ENCODE results near the gene LAMC1. TPM values are rescaled to one million over a fixed set of nuclear protein-coding genes. Genes with fewer than 3 reads are reported as not detected.

The LAMC1 gene
- total RNA-seq, 1 donor: 564 TPM

DNA sequence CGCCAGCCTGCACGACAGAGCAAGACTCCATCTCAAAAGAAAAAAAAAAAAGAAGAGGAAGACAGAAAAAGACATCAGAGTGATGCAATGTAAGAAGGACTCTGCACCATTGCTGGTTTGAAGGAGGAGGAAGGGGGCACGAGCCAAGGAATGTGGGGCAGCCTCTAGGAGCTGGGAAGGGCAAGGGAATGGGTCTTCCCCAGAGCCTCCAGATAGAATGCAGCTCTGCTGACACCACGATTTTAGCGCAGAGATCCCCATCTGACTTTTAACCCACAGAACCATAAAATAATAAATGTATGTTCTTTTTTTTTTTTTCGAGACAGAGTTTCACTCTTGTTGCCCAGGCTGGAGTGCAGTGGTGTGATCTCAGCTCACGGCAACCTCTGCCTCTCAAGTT is 129.0 kb downstream of the LAMC1 start:
- TF ChIP-seq CTCF (IDR thresholded peaks at IDR 0.05; ENCODE audit: insufficient read depth, low read length): no peak
- no peak overlapping the region for H3K4me3 ChIP-seq (ENCODE audit: low read depth, low read length)
- DNase-seq (ENCODE audit: low read depth): no peak

DNA sequence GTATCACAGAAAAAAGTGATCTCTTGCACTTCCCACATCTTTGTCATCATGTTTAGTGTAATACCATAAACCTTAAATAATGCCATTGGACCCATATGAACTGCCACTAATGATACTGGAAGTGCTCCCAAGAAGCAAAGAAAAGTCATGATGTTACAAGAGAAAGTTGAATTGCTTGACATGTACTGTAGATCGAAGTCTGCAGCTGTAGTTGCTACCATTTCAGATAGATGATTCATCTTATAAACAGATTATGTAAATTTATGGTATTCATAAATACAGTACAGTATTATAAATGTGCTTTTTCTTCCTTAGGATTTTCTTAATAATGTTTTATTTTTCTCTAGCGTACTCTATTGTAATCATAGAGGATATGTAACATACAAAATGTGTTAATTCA is 132.7 kb downstream of the LAMC1 start:
- no peak for DNase-seq (ENCODE audit: low read depth)
- TF ChIP-seq CTCF (IDR thresholded peaks at IDR 0.05; ENCODE audit: insufficient read depth, low read length): no peak
- no peak overlapping the region for H3K4me3 ChIP-seq (ENCODE audit: low read depth, low read length)

DNA sequence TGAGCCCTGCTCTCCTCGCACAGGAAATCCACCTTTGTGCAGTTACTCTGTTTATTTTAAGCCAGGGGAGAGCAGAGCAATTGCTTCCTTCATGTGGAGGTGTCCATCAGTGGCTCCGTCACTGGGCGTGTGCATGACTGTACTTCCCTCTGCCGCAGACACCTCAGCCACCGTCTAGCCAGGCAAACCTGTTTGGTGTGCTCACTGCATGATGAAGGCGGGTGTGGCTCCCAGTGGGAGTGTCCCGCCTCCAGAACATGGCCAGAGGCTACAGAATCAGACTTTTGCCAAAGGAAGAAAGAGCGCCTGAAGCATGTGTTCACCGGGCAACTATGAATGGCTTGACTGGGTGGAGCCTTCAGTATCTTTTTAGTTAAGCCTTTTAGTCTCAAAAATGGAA is 136.7 kb downstream of the LAMC1 start:
- no peak for DNase-seq (ENCODE audit: low read depth)
- H3K4me3 ChIP-seq (ENCODE audit: low read depth, low read length): no peak overlapping the region
- no peak for TF ChIP-seq CTCF (IDR thresholded peaks at IDR 0.05; ENCODE audit: insufficient read depth, low read length)

GRCh38 chr1:183161391-183161790 is 138.2 kb downstream of the LAMC1 start:
- TF ChIP-seq CTCF (IDR thresholded peaks at IDR 0.05; ENCODE audit: insufficient read depth, low read length): no peak
- no peak for DNase-seq (ENCODE audit: low read depth)
- H3K4me3 ChIP-seq (ENCODE audit: low read depth, low read length): no peak overlapping the region

DNA sequence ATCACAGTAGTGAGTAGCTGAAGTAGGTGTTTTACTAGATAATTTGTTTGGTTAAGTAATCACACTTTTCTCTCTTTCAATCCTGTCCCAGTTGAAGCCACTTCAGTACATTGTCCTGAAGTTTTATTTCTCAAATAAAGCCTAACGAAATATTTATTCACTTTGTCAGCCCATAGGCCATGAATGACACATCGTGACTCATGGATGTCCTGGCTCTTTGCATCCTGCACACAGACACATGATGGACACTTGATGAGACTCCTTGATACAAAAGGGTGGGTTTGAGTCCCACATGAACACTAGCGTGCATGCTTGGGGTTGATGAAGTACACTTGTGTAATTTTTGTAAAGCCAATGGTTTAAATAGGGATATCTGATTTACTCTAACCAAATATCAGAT is 140.1 kb downstream of the LAMC1 start:
- TF ChIP-seq CTCF (IDR thresholded peaks at IDR 0.05; ENCODE audit: insufficient read depth, low read length): no peak
- DNase-seq (ENCODE audit: low read depth): peak; percentile 57
- no peak overlapping the region for H3K4me3 ChIP-seq (ENCODE audit: low read depth, low read length)

DNA sequence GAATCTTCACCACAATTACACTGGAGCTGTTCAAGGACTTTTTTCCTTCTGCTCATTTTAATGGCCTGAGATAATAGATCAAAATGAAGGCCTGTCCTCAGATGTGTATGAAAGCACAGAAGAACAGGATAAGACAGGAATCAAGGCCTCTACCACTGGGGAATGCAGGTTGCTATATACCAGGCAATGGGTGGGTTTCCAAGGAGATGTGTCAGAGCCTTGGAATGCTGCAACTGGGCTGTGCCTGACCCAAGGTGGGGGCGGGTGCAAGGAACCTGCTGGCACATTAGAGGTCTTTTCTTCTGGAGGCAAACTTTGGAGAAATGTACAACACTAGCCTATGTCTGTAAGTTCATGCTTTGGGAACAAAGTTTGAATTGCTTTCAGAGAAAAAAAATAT is 141.1 kb downstream of the LAMC1 start:
- no peak overlapping the region for H3K4me3 ChIP-seq (ENCODE audit: low read depth, low read length)
- DNase-seq (ENCODE audit: low read depth): peak; percentile 70
- TF ChIP-seq CTCF (IDR thresholded peaks at IDR 0.05; ENCODE audit: insufficient read depth, low read length): no peak

DNA sequence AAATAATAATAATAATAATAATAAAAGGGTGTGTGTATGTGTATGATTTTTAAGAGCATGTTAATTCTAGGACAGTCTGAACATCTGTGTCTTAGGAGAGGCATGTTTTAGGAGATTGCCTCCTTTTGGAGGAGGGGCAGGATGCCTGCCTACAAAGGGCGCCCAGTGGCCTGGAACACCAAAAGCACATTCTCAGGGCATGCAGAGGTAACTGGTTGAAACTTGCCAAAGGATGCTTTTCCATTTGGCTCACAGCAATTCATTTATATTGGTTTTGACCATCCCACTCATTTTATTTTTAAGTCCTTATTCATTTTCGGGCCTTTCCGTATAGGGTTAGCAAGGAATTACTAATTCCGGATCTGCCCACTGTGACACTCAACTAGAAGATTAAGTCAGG is 141.7 kb downstream of the LAMC1 start:
- no peak for DNase-seq (ENCODE audit: low read depth)
- H3K4me3 ChIP-seq (ENCODE audit: low read depth, low read length): no peak overlapping the region
- no peak for TF ChIP-seq CTCF (IDR thresholded peaks at IDR 0.05; ENCODE audit: insufficient read depth, low read length)
